Measurements from ENCODE around the gene TOP1. TPM values are rescaled to one million over a fixed set of nuclear protein-coding genes. Genes with fewer than 3 reads are reported as not detected.

Gene TOP1
- total RNA-seq, 1 donor from 2014 or later = 118 TPM

DNA sequence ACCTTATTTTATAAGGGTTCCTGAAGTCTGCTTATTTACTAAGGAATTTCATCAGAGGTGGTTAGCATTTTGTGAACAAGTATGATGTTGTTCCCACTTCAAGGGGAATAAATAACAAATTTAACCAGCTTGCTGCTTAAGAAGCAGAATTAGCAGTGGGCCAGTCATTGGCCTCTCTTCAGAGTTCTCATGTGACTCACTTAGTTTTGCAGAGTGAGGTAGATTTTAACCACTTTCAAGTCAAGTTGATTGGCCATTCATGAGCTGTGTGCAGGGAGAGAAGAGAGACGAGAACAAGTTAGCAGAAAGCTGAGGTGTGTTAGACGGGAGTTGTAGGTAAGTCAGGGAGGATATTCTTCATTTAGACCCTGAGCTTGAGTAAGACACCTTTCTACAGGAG lies 18.1 kb downstream of the TOP1 start:
- H3K4me1 Mint-ChIP-seq (ENCODE audit: low read depth) = peaks cover 84% of the 10 kb centered on the region
- peaks cover 42% of the 10 kb centered on the region for H3K36me3 Mint-ChIP-seq (ENCODE audit: low read depth)
- H3K27me3 Mint-ChIP-seq (ENCODE audit: low read depth) = no peaks in the 10 kb centered on the region
- H3K4me3 Mint-ChIP-seq (ENCODE audit: low read depth) = peak overlapping the region; percentile 32
- H3K27ac Mint-ChIP-seq = peak overlapping the region; percentile 59
- DNase-seq (ENCODE audit: low spot score) = no peak
- intact Hi-C loops (cut with micrococcal nuclease) = loop anchor here (2.0 to 5.0 kb wide), 3 partner anchors 14 to 111 kb away; partner anchors contain the start of gene PLCG1
- no peaks in the 10 kb centered on the region for H3K9me3 Mint-ChIP-seq

GRCh38 chr20:41047279-41047974 lies 18.8 kb downstream of the TOP1 start:
- H3K9me3 Mint-ChIP-seq = no peaks in the 10 kb centered on the region
- peaks cover 46% of the 10 kb centered on the region for H3K36me3 Mint-ChIP-seq (ENCODE audit: low read depth)
- H3K4me1 Mint-ChIP-seq (ENCODE audit: low read depth) = peaks cover 86% of the 10 kb centered on the region
- DNase-seq (ENCODE audit: low spot score) = no peak
- peak overlapping the region; percentile 91 for H3K27ac Mint-ChIP-seq
- no peaks in the 10 kb centered on the region for H3K27me3 Mint-ChIP-seq (ENCODE audit: low read depth)
- H3K4me3 Mint-ChIP-seq (ENCODE audit: low read depth) = peak overlapping the region; percentile 78
- intact Hi-C loops (cut with micrococcal nuclease) = loop anchor here (2.0 to 5.0 kb wide), 3 partner anchors 15 to 110 kb away; partner anchors contain the start of gene PLCG1

- intact Hi-C loops (cut with micrococcal nuclease) = loop anchor here (1.0 to 5.0 kb wide), 6 partner anchors 9 to 109 kb away; partner anchors contain the start of gene PLCG1
- Mint-ChIP-seq H3K36me3 (ENCODE audit: low read depth) (peaks cover 48% of the 10 kb centered on the region), H3K4me1 (ENCODE audit: low read depth) (peaks cover 83% of the 10 kb centered on the region), H3K9me3 (no peaks in the 10 kb centered on the region), H3K4me3 (ENCODE audit: low read depth) (peak overlapping the region; percentile 78), H3K27ac (peak overlapping the region; percentile 91), H3K27me3 (ENCODE audit: low read depth) (no peaks in the 10 kb centered on the region)
- DNase-seq (ENCODE audit: low spot score) = no peak
Measured at GRCh38 chr20:41047975-41048305, 19.3 kb downstream of the TOP1 start.

DNA sequence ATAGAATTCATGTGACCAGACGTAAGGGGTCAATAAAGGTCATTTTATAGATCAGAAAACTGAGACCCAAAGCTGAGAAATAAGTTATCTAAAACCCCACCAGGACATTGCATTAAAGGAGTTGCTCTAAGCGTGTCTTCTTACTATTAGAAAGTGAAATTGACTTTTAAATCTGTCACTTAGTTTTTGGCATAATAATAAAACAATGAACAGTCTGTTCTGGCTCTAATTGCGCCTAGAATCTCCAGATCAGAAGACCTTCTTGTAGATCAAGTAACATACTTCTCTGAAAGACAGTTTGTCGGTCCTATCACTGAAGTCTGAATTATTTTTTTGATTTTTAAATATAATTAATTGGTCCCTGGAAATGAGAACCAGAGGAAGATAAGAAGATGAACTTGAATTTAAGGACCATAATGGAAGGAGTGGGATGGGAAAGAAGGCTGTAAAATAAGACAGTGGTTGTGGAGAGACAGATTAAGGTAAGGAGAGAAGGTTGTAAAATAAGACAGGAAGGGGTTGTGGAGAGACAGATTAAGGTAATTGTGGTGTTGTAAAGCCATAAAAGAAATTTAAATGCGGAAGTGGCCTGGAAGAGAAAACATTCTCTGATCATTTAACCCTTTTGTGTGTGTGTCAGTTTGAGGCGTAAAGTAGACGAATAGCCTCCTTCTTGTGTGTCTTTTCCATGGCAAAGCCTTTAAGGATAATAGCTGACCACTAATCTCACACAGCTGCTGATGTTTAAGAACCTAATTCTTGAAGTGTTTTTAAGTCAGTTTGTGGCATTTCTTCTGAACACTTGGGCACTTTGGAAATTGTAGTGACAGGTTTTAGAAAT lies 20.1 kb downstream of the TOP1 start:
- H3K9me3 Mint-ChIP-seq = peaks cover 1% of the 10 kb centered on the region
- intact Hi-C loops (cut with micrococcal nuclease) = loop anchor here (1.0 to 5.0 kb wide), 5 partner anchors 9 to 109 kb away; partner anchors contain the start of gene PLCG1
- peaks cover 82% of the 10 kb centered on the region for H3K4me1 Mint-ChIP-seq (ENCODE audit: low read depth)
- DNase-seq (ENCODE audit: low spot score) = no peak
- H3K36me3 Mint-ChIP-seq (ENCODE audit: low read depth) = peaks cover 48% of the 10 kb centered on the region
- no peaks in the 10 kb centered on the region for H3K27me3 Mint-ChIP-seq (ENCODE audit: low read depth)
- peak overlapping the region; percentile 91 for H3K27ac Mint-ChIP-seq
- H3K4me3 Mint-ChIP-seq (ENCODE audit: low read depth) = peak overlapping the region; percentile 78

DNA sequence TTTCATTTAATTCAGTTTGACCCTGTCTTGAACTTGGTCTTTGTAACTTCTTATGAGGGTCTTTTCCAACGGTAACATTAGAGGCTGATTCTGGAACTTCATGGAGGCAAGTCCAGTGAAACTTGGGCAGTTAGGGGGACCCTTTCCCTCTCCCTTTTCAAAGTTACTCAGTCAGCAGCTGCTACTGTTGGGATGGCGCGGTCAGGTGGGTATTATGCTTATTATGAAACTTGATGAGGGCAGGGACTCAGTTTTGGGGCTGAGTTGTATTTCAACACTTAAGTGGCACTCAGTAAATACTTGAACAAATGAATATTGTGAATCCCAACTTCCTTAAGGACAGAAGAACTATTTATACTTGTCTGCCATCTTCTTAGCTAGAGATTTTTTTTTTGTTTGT lies 20.8 kb downstream of the TOP1 start:
- Mint-ChIP-seq H3K4me3 (ENCODE audit: low read depth) (peak overlapping the region; percentile 78), H3K27me3 (ENCODE audit: low read depth) (no peaks in the 10 kb centered on the region), H3K4me1 (ENCODE audit: low read depth) (peaks cover 86% of the 10 kb centered on the region), H3K36me3 (ENCODE audit: low read depth) (peaks cover 53% of the 10 kb centered on the region), H3K27ac (peak overlapping the region; percentile 91), H3K9me3 (peaks cover 8% of the 10 kb centered on the region)
- intact Hi-C loops (cut with micrococcal nuclease) = loop anchor here (2.0 to 5.0 kb wide), 3 partner anchors 15 to 108 kb away; partner anchors contain the start of gene PLCG1
- DNase-seq (ENCODE audit: low spot score) = no peak

GRCh38 chr20:41050361-41051008 lies 21.9 kb downstream of the TOP1 start:
- Mint-ChIP-seq H3K27me3 (ENCODE audit: low read depth) (no peaks in the 10 kb centered on the region), H3K9me3 (peaks cover 8% of the 10 kb centered on the region), H3K27ac (peak overlapping the region; percentile 33), H3K36me3 (ENCODE audit: low read depth) (peaks cover 55% of the 10 kb centered on the region), H3K4me3 (ENCODE audit: low read depth) (peak overlapping the region; percentile 18), H3K4me1 (ENCODE audit: low read depth) (peaks cover 90% of the 10 kb centered on the region)
- intact Hi-C loops (cut with micrococcal nuclease) = no loop called here
- DNase-seq (ENCODE audit: low spot score) = no peak

DNA sequence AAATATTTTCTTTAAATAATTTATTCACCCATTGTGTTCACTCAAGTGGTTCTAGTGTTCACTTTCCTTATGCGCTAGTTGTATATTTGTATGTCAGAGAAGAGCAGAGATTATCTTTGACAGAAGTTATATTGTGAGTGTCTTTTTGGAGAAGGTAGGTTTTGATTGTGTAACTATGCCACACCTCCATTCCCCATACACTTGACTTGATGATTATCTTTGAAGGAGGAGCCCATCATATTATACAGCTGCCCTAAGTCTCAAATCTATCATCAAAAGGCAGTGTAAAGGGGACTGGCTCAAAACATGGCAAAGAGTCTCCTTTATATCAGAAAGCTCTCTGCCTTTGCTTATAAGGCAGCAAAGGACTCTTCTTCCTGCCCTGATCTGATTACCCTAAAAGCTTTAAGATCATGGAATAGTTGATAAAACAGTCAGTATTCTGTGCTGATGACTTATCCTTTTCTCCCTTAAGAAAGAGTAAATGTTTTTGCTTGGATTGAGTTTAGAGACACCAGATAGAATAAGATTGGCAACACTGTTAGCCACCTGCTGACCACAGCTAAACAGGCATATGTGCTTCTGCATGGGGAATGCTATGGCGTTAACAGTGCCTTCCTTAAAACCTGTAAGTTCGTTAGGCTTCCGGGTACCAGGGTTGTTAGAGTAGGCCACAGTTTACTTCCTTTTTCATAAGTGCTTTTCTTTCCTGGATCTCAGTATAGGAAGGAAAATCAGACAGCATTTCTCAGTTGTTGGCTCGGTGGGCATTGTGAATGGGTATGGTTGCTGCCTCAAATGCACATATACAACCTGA lies 22.6 kb downstream of the TOP1 start:
- Mint-ChIP-seq H3K4me1 (ENCODE audit: low read depth) (peaks cover 91% of the 10 kb centered on the region), H3K9me3 (peaks cover 8% of the 10 kb centered on the region), H3K27me3 (ENCODE audit: low read depth) (no peaks in the 10 kb centered on the region), H3K4me3 (ENCODE audit: low read depth) (peak overlapping the region; percentile 27), H3K27ac (peak overlapping the region; percentile 64), H3K36me3 (ENCODE audit: low read depth) (peaks cover 61% of the 10 kb centered on the region)
- no peak for DNase-seq (ENCODE audit: low spot score)
- intact Hi-C loops (cut with micrococcal nuclease) = no loop called here

DNA sequence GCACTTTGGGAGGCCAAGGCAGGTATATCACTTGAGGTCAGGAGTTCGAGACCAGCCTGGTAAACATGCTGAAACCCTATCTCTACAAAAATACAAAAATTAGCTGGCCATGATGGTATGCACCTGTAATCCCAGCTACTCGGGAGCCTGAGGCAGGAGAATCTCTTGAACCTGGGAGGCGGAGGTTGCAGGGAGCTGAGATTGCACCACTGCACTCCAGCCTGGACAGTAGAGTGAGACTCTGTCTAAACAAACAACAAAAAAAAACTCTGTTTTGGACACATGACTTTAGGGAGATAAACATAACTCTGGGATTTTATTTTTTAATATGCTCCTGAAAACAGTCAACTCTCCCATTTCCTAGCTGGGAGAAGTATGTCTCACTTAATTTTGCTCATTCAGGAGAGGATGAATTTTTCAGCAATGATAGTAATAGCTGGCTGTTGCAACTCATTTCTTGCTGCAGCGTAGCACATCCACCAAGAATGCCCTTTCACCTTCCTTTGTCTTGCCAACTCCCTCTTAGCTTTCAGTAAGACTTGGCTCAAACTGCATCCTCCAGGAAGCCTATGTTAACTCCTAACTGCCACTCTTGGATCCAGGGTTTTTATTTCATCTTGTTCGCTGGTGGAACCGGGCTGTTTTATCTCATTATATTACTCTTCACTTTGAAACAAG lies 24.3 kb downstream of the TOP1 start:
- Mint-ChIP-seq H3K36me3 (ENCODE audit: low read depth) (peaks cover 61% of the 10 kb centered on the region), H3K27me3 (ENCODE audit: low read depth) (no peaks in the 10 kb centered on the region), H3K4me3 (ENCODE audit: low read depth) (no peak overlapping the region), H3K27ac (no peak overlapping the region), H3K4me1 (ENCODE audit: low read depth) (peaks cover 80% of the 10 kb centered on the region), H3K9me3 (peaks cover 8% of the 10 kb centered on the region)
- intact Hi-C loops (cut with micrococcal nuclease) = no loop called here
- no peak for DNase-seq (ENCODE audit: low spot score)

DNA sequence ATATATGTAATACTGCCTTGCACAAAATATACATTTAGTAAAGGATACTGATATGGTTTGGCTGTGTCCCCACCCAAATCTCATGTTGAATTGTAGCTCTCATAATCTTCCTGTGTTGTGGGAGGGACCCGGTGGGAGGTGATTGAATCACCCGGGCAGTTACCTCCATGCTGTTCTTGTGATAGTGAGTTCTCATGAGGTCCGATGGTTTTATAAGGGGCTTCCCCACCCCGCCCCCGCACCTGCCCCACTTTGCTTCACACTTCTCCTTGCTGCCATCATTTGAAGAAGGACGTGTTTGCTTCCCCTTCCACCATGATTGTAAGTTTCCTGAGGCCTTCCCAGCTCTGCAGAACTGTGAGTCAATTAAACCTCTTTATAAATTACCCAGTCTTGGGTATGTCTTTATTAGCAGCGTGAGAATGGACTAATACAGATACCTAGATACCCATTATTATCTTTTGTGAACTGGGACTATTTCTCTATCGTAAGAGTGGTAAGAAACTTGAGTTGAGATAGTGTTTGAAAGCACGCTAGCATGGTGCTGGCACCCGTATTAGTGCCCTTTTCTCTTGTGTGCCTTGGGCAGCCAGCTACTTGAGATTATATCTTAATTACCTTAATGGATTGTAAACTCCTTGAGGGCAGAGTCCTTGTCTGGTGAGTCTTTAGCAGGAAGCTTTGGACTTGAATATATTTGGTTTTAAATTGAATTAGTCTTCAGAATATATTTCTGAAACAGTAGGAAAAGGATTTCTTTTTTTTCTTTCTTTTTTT lies 25.6 kb downstream of the TOP1 start:
- Mint-ChIP-seq H3K36me3 (ENCODE audit: low read depth) (peaks cover 62% of the 10 kb centered on the region), H3K9me3 (peaks cover 8% of the 10 kb centered on the region), H3K4me1 (ENCODE audit: low read depth) (peaks cover 76% of the 10 kb centered on the region), H3K4me3 (ENCODE audit: low read depth) (no peak overlapping the region), H3K27me3 (ENCODE audit: low read depth) (no peaks in the 10 kb centered on the region), H3K27ac (no peak overlapping the region)
- intact Hi-C loops (cut with micrococcal nuclease) = no loop called here
- DNase-seq (ENCODE audit: low spot score) = no peak

- intact Hi-C loops (cut with micrococcal nuclease) = no loop called here
- Mint-ChIP-seq H3K4me1 (ENCODE audit: low read depth) (peaks cover 73% of the 10 kb centered on the region), H3K27ac (no peak overlapping the region), H3K9me3 (peaks cover 8% of the 10 kb centered on the region), H3K27me3 (ENCODE audit: low read depth) (no peaks in the 10 kb centered on the region), H3K4me3 (ENCODE audit: low read depth) (no peak overlapping the region), H3K36me3 (ENCODE audit: low read depth) (peaks cover 56% of the 10 kb centered on the region)
- no peak for DNase-seq (ENCODE audit: low spot score)
Measured at GRCh38 chr20:41054847-41055230, 26.2 kb downstream of the TOP1 start.

- Mint-ChIP-seq H3K9me3 (peaks cover 8% of the 10 kb centered on the region), H3K27me3 (ENCODE audit: low read depth) (no peaks in the 10 kb centered on the region), H3K4me1 (ENCODE audit: low read depth) (peaks cover 65% of the 10 kb centered on the region), H3K27ac (peak overlapping the region; percentile 10), H3K4me3 (ENCODE audit: low read depth) (no peak overlapping the region), H3K36me3 (ENCODE audit: low read depth) (peaks cover 55% of the 10 kb centered on the region)
- DNase-seq (ENCODE audit: low spot score) = no peak
- intact Hi-C loops (cut with micrococcal nuclease) = no loop called here
Measured at GRCh38 chr20:41055679-41056078, 27.1 kb downstream of the TOP1 start.

Measured in activated T-helper 2 cell treated with anti-CD3 and anti-CD28 coated beads, Interferon-gamma antibody, Interleukin-2, Interleukin-4, amounts not matched to agents 10 μg/mL and 5 μg/mL and 100 μg/mL, durations not matched to agents 14 hours and 24 hours and 36 hours (primary cell).